SK-N-SH (cell line): Measurements from ENCODE around the gene MRFAP1L1.

Experiments
- EP300 ChIP-seq, 2 experiments: IDR thresholded peaks; 2 replicates each; pipeline versions ENCODE4 v1.4.0 to v1.6.1; 2012; ENCODE audit warnings: borderline replicate concordance in 1 of 2, low read depth in 1 of 2, low read length in 1 of 2
- EZH2phosphoT487 ChIP-seq: fragments of 200-600 bp; sonication (generic); IDR thresholded peaks from 2 replicates; pipeline ENCODE4 v1.6.1; 2017; ENCODE audit warnings: low read depth, mixed run types, mild to moderate bottlenecking, antibody characterized with exemption, moderate library complexity, borderline replicate concordance
- FOXM1 ChIP-seq: IDR thresholded peaks from 2 replicates; pipeline ENCODE4 v1.4.0; 2012; ENCODE audit warnings: low read depth, mild to moderate bottlenecking
- GATA2 ChIP-seq: sonication (generic); formaldehyde crosslinking; IDR thresholded peaks from 2 replicates; pipeline ENCODE4 v1.5.0; 2020; ENCODE audit warnings: mild to moderate bottlenecking, missing genetic modification reagents
- MEF2A ChIP-seq: IDR thresholded peaks from 2 replicates; pipeline ENCODE4 v1.4.0; 2012; ENCODE audit warnings: low read depth, borderline replicate concordance
- SIN3A ChIP-seq: IDR thresholded peaks from 2 replicates; pipeline ENCODE4 v1.6.1; 2012; ENCODE audit warnings: low read depth, mild to moderate bottlenecking, low read length, moderate library complexity, borderline replicate concordance
- TEAD4 ChIP-seq: IDR thresholded peaks from 2 replicates; pipeline ENCODE4 v1.4.0; 2012; ENCODE audit warnings: mild to moderate bottlenecking, borderline replicate concordance; ENCODE audit not compliant: insufficient read depth
- YY1 ChIP-seq: IDR thresholded peaks from 2 replicates; pipeline ENCODE4 v1.4.0; 2012; ENCODE audit warnings: low read depth, mild to moderate bottlenecking
- TF ChIP-seq, protein P1 (sequence below): fragments of 200-600 bp; sonication (generic); IDR thresholded peaks from 2 replicates; pipeline ENCODE4 v1.6.1; 2017; ENCODE audit warnings: antibody characterized with exemption, mild to moderate bottlenecking, moderate library complexity
- TF ChIP-seq, protein P2 (sequence below): IDR thresholded peaks from 2 replicates; pipeline ENCODE4 v1.4.0; 2012; ENCODE audit warnings: low read depth
- TF ChIP-seq, protein P3 (sequence below): IDR thresholded peaks from 2 replicates; pipeline ENCODE4 v1.6.1; 2012; ENCODE audit warnings: mild to moderate bottlenecking, low read depth, low read length, moderate library complexity

DNA sequence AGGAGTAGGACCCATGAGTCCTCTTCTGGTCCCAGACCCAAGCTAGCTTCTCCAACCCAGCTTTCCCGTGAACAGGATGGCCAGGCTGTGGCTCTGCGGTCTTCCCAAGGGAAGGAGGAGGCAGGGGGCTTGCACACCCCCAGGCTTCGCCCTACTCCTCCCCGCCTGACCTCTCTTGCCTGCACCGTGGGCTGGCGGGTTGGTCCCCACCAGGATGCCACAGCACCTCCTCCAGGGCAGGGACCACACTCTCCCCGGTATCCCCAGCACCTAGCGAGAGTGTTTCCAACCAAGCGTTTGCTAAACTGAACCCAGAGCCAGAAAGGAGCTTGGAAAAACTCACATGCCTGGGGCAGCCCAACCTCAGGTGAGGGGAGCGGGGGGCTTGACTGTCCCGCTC lies 25.0 kb downstream of the MRFAP1L1 start:
- TF ChIP-seq, protein P1, sequence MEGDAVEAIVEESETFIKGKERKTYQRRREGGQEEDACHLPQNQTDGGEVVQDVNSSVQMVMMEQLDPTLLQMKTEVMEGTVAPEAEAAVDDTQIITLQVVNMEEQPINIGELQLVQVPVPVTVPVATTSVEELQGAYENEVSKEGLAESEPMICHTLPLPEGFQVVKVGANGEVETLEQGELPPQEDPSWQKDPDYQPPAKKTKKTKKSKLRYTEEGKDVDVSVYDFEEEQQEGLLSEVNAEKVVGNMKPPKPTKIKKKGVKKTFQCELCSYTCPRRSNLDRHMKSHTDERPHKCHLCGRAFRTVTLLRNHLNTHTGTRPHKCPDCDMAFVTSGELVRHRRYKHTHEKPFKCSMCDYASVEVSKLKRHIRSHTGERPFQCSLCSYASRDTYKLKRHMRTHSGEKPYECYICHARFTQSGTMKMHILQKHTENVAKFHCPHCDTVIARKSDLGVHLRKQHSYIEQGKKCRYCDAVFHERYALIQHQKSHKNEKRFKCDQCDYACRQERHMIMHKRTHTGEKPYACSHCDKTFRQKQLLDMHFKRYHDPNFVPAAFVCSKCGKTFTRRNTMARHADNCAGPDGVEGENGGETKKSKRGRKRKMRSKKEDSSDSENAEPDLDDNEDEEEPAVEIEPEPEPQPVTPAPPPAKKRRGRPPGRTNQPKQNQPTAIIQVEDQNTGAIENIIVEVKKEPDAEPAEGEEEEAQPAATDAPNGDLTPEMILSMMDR, result no peak
- TF ChIP-seq, protein P2, sequence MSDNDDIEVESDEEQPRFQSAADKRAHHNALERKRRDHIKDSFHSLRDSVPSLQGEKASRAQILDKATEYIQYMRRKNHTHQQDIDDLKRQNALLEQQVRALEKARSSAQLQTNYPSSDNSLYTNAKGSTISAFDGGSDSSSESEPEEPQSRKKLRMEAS, result no peak
- TF ChIP-seq GATA2 (CRISPR knock-in tag) (no peak), MEF2A (no peak), FOXM1 (no peak), SIN3A (no peak), TEAD4 (no peak), EP300 (IDR thresholded peaks at IDR 0.05; ENCODE audit: borderline replicate concordance in 1 of 2, low read depth in 1 of 2, low read length in 1 of 2) (no peak), YY1 (no peak), EZH2phosphoT487 (no peak)
- TF ChIP-seq, protein P3, sequence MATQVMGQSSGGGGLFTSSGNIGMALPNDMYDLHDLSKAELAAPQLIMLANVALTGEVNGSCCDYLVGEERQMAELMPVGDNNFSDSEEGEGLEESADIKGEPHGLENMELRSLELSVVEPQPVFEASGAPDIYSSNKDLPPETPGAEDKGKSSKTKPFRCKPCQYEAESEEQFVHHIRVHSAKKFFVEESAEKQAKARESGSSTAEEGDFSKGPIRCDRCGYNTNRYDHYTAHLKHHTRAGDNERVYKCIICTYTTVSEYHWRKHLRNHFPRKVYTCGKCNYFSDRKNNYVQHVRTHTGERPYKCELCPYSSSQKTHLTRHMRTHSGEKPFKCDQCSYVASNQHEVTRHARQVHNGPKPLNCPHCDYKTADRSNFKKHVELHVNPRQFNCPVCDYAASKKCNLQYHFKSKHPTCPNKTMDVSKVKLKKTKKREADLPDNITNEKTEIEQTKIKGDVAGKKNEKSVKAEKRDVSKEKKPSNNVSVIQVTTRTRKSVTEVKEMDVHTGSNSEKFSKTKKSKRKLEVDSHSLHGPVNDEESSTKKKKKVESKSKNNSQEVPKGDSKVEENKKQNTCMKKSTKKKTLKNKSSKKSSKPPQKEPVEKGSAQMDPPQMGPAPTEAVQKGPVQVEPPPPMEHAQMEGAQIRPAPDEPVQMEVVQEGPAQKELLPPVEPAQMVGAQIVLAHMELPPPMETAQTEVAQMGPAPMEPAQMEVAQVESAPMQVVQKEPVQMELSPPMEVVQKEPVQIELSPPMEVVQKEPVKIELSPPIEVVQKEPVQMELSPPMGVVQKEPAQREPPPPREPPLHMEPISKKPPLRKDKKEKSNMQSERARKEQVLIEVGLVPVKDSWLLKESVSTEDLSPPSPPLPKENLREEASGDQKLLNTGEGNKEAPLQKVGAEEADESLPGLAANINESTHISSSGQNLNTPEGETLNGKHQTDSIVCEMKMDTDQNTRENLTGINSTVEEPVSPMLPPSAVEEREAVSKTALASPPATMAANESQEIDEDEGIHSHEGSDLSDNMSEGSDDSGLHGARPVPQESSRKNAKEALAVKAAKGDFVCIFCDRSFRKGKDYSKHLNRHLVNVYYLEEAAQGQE, result no peak
